Upper lobe of left lung (tissue), 4 donors: Measurements from ENCODE around the gene UMAD1.
"Not testable (repeated sequence)": the region's sequence is repeated elsewhere in the genome, so short reads cannot be mapped to it uniquely, and the experiment has no call there.

Experiments
- EP300 ChIP-seq, 4 donors: sonication (generic); formaldehyde crosslinking; IDR thresholded peaks; one replicate each; pipeline ENCODE4 v1.5.1; 2017; ENCODE audit warnings: antibody characterized with exemption in 4 of 4, control low read depth in 2 of 4
- POLR2A ChIP-seq, 4 donors: fragments of 450-650 bp; IDR thresholded peaks; one replicate each; pipeline ENCODE4 v1.5.1; 2016 to 2017; ENCODE audit warnings: antibody characterized with exemption in 4 of 4, mild to moderate bottlenecking in 2 of 4
- TF ChIP-seq, protein P1 (sequence below), 6 experiments: fragments of 450-650 bp in 4 of 6; fragments of 200-600 bp in 2 of 6; sonication (generic) in 2 of 6; IDR thresholded peaks; one replicate each; pipeline ENCODE4 v1.5.1; 2016 to 2019; ENCODE audit warnings: antibody characterized with exemption in 6 of 6

DNA sequence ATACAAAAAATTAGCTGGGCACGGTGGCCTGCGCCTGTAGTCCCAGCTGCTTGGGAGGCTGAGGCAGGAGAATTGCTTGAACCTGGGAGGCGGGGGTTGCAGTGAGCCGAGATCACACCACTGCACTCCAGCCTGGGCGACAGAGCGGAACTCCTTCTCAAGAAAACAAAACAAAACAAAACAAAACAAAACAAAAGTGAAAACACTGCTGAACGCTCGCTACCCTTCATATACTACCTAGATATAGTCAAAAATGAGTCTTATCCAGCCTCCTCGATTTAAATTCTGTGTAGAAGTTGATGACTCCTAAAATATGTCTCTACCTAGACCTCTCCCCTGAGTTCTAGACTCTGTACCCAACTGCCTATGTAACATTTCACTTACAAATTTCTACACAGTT lies 164.3 kb downstream of the UMAD1 start:
- not testable (repeated sequence) for TF ChIP-seq EP300, POLR2A (IDR thresholded peaks at IDR 0.05)
- TF ChIP-seq, protein P1, sequence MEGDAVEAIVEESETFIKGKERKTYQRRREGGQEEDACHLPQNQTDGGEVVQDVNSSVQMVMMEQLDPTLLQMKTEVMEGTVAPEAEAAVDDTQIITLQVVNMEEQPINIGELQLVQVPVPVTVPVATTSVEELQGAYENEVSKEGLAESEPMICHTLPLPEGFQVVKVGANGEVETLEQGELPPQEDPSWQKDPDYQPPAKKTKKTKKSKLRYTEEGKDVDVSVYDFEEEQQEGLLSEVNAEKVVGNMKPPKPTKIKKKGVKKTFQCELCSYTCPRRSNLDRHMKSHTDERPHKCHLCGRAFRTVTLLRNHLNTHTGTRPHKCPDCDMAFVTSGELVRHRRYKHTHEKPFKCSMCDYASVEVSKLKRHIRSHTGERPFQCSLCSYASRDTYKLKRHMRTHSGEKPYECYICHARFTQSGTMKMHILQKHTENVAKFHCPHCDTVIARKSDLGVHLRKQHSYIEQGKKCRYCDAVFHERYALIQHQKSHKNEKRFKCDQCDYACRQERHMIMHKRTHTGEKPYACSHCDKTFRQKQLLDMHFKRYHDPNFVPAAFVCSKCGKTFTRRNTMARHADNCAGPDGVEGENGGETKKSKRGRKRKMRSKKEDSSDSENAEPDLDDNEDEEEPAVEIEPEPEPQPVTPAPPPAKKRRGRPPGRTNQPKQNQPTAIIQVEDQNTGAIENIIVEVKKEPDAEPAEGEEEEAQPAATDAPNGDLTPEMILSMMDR (IDR thresholded peaks at IDR 0.05): not testable (repeated sequence)
